Transverse colon (tissue), 4 donors: ENCODE data around the gene RBBP8NL. TPM values are rescaled to one million over a fixed set of nuclear protein-coding genes. Genes with fewer than 3 reads are reported as not detected.

ENCODE experiments used
- DNase-seq: peaks from one replicate; pipeline ENCODE4 v3.0.0-alpha.2; 2019
- H3K27ac ChIP-seq, 4 donors: fragments of 200-600 bp; sonication (generic); 2 replicates each; pipeline ENCODE4 v1.5.1; 2016 to 2018; ENCODE audit warnings: inconsistent platforms in 4 of 4
- H3K27me3 ChIP-seq: fragments of 200-600 bp; sonication (generic); 2 replicates; pipeline ENCODE4 v1.5.1; 2017; ENCODE audit warnings: inconsistent platforms
- H3K36me3 ChIP-seq, 4 donors: fragments of 200-600 bp; sonication (generic); 2 replicates each; pipeline ENCODE4 v1.5.1; 2017 to 2019; ENCODE audit warnings: inconsistent platforms in 4 of 4
- H3K4me1 ChIP-seq, 4 donors: fragments of 200-600 bp; sonication (generic); 2 replicates each; pipeline ENCODE4 v1.5.1; 2017 to 2020; ENCODE audit warnings: inconsistent platforms in 4 of 4
- H3K4me3 ChIP-seq, 4 donors: fragments of 200-600 bp; sonication (generic); 1 replicate in 1 of 4; 2 replicates in 3 of 4; pipeline versions ENCODE4 v1.5.1 to v1.6.1; 2017 to 2019; ENCODE audit warnings: inconsistent platforms in 4 of 4
- H3K9me3 ChIP-seq, 2 donors: fragments of 200-600 bp; sonication (generic); 2 replicates each; pipeline ENCODE4 v1.5.1; 2017 to 2019; ENCODE audit warnings: inconsistent platforms in 2 of 2
- EP300 ChIP-seq: sonication (generic); formaldehyde crosslinking; IDR thresholded peaks from one replicate; pipeline ENCODE4 v1.6.1; 2017; ENCODE audit warnings: antibody characterized with exemption, low read depth
- POLR2A ChIP-seq: fragments of 450-650 bp; IDR thresholded peaks from one replicate; pipeline ENCODE4 v1.6.1; 2016; ENCODE audit warnings: antibody characterized with exemption, mild to moderate bottlenecking, moderate library complexity
- POLR2AphosphoS5 ChIP-seq, 3 donors: sonication (generic); formaldehyde crosslinking; IDR thresholded peaks; one replicate each; pipeline ENCODE4 v1.6.1; 2016; ENCODE audit warnings: antibody characterized with exemption in 3 of 3
- WGBS, 2 donors: methylation state at CpG; one replicate each; pipeline ENCODE4 v1.1.5; 2018; ENCODE audit warnings: low coverage in 1 of 2; 5-methylcytosine and 5-hydroxymethylcytosine counted together
- in situ Hi-C, 4 donors: fragments of 200-750 bp; cut with MboI; loops; one replicate each; pipeline versions ENCODE4 v1.15.0 to v1.15.1; 2017; ENCODE audit warnings: low sequenced_read_pairs in 3 of 4, low pct_ligation_motif_present in 1 of 4, low pct_unique_long_range_greater_than_20kb in 1 of 4
- intact Hi-C: fragments of 100-400 bp; cut with DNase I; formaldehyde crosslinking; loops from one replicate; pipeline ENCODE4 v1.15.1; 2023; ENCODE audit warnings: low total_unique reads
- total RNA-seq, 4 donors: library from RNA; depleted of rRNA; stranded (reverse); fragments of >200 nt; gene quantifications; one replicate each; pipeline ENCODE4 v1.1.0, GENCODE V29; 2016
- TF ChIP-seq, protein P1 (sequence below), 5 experiments: fragments of 200-600 bp in 3 of 5; fragments of 450-650 bp in 2 of 5; sonication (generic) in 3 of 5; IDR thresholded peaks; 1 replicate in 2 of 5; 2 replicates in 3 of 5; pipeline ENCODE4 v1.5.1; 2016 to 2017; ENCODE audit warnings: antibody characterized with exemption in 5 of 5, inconsistent platforms in 3 of 5, mild to moderate bottlenecking in 2 of 5, moderate library complexity in 1 of 5

RBBP8NL gene
- total RNA-seq, 4 donors from 2014 or later, result 0.75 to 9.4 (median 4.3) TPM

DNA sequence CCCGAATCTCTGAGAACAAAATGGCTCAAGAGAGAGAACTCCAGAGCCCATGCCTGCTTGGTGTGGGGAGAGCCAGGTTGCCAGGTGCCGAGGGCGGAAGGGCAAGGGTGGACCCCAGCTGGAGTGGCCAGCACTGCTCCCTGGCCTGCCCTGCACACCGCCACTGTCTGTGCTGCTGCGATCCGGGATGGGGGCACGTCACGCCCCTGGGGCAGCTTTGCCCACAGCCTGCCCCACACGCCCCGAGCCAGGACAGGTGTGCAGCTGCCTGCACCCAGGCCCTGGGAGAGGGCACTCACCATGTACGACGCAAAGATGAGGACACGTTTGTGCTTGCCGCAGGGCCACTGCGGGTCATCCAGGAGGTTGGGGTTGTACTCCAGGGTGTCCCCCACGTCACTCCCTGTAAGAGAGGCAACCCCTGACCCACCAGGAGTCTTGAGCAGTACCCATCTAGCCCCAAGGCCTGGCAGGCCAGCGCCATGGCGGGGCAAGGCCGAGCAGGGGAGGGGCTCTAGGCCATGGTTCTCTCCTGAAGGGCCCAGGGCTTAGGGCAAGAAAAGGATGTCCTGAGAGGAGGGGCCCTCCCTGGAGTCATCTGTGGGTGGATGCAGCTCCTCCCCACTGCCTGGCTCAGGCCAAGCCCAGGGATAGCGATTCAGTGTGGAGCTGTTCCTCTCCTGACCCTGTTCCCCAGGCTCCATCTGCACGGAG, 34.6 kb downstream of the RBBP8NL start:
- H3K9me3 ChIP-seq, result no peaks in the 10 kb centered on the region
- DNase-seq, result no peak
- peaks cover 0 to 3% (median 0%) of the 10 kb centered on the region in 4 donors for H3K36me3 ChIP-seq
- no peaks in the 10 kb centered on the region for H3K27me3 ChIP-seq
- intact Hi-C loops, result no loop called here
- H3K27ac ChIP-seq, result no peak overlapping the region
- H3K4me1 ChIP-seq, result peaks cover 4 to 7% (median 5%) of the 10 kb centered on the region in 4 donors
- TF ChIP-seq EP300 (no peak), POLR2AphosphoS5 (IDR thresholded peaks at IDR 0.05) (no peak), POLR2A (no peak)
- TF ChIP-seq, protein P1, sequence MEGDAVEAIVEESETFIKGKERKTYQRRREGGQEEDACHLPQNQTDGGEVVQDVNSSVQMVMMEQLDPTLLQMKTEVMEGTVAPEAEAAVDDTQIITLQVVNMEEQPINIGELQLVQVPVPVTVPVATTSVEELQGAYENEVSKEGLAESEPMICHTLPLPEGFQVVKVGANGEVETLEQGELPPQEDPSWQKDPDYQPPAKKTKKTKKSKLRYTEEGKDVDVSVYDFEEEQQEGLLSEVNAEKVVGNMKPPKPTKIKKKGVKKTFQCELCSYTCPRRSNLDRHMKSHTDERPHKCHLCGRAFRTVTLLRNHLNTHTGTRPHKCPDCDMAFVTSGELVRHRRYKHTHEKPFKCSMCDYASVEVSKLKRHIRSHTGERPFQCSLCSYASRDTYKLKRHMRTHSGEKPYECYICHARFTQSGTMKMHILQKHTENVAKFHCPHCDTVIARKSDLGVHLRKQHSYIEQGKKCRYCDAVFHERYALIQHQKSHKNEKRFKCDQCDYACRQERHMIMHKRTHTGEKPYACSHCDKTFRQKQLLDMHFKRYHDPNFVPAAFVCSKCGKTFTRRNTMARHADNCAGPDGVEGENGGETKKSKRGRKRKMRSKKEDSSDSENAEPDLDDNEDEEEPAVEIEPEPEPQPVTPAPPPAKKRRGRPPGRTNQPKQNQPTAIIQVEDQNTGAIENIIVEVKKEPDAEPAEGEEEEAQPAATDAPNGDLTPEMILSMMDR (IDR thresholded peaks at IDR 0.05), result no peak
- H3K4me3 ChIP-seq, result no peak overlapping the region
- WGBS, 2 donors, result 86% methylated on average over 17 of the region's 21 CpGs; no CpG with 5 or more reads in 1 of the 2 donors
- in situ Hi-C loops, result no loop called here

DNA sequence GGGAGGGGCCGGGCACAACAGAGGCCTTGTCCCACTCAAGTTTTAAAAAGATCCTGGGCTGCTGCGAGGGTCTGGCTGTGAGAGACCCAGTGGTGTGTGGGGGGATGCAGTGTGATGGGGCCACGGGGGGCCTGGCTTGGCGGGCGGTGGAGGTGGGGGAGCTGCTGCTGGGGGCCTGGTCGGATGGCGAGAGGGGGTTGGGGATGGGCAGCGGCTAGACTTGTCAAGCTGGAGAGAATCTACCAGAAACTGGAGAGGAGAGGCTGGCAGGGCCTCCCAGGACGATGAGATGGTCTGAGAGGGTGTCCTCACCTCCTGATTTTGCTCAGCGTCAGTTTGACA, 35.3 kb downstream of the RBBP8NL start:
- intact Hi-C loops, result no loop called here

DNA sequence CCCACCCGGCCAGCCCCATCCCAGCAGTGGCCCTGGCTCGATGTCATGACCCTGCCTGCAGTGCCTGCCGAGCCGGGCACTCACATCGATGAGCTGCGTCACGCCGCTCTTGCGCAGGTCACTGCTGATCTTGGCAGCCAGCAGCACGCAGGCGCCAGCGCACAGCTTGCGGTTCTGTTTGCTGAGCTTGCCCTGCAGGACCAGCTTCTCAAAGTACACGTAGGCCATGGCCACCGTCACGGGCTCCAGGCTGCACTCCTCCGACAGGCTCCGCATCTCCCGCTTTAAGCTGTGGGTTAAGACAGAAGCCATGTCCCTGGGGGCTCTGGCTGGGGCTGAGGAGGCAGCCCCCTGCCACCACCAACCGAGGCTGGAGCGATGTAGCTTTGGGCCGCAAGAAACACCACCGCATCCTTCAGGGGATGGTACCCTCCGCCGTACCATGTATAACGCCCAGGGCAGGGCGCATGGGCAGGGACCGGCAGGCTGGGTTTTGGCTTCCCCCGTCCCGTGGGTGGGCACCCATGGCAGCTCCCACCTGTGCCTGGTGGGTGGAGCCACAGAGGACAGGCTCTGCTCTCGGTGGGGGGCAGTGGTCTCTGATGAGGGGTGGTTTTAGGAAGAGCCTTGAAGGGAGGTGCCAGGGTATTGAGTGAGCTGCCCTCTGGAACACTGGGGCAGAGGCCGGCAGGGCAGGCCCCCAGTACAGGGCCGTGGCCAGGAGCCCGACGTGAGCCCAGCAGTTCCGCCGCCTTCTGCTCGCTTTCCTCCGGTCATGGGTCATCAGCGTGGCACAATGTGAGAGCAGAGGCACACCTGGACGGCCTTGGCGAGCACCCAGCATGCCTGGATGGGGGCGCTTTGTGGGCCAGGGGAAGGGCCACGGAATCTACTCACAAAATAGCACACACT, 35.9 kb downstream of the RBBP8NL start:
- peaks cover 0 to 3% (median 0%) of the 10 kb centered on the region in 4 donors for H3K36me3 ChIP-seq
- intact Hi-C loops, result no loop called here
- H3K9me3 ChIP-seq, result no peaks in the 10 kb centered on the region
- no peak overlapping the region for H3K27ac ChIP-seq
- in situ Hi-C loops, result no loop called here
- WGBS, 2 donors, result 91% methylated on average over 43 of the region's 44 CpGs; no CpG with 5 or more reads in 1 of the 2 donors
- no peak for DNase-seq
- TF ChIP-seq POLR2A (no peak), POLR2AphosphoS5 (IDR thresholded peaks at IDR 0.05) (no peak), EP300 (no peak)
- TF ChIP-seq, protein P1 (IDR thresholded peaks at IDR 0.05), result no peak
- no peaks in the 10 kb centered on the region for H3K27me3 ChIP-seq
- H3K4me1 ChIP-seq, result peaks cover 8 to 11% (median 10%) of the 10 kb centered on the region in 4 donors
- H3K4me3 ChIP-seq, result no peak overlapping the region

More for the DNA sequence above, 35.3 kb downstream of the RBBP8NL start:
- TF ChIP-seq, protein P1 (IDR thresholded peaks at IDR 0.05), result no peak
- TF ChIP-seq EP300, result no peak
- no peak for TF ChIP-seq POLR2AphosphoS5 (IDR thresholded peaks at IDR 0.05)
- TF ChIP-seq POLR2A, result no peak
- Histone ChIP-seq H3K9me3 (no peaks in the 10 kb centered on the region), H3K27ac (no peak overlapping the region), H3K4me3 (no peak overlapping the region), H3K36me3 (peaks cover 0 to 3% (median 0%) of the 10 kb centered on the region in 4 donors), H3K27me3 (no peaks in the 10 kb centered on the region), H3K4me1 (peaks cover 8 to 11% (median 10%) of the 10 kb centered on the region in 4 donors)
- 78 to 90% methylated on average over 2 to 6 of the region's 10 CpGs for WGBS, 2 donors
- no peak for DNase-seq
- in situ Hi-C loops, result no loop called here
